Ascending aorta (tissue), 2 donors: Measurements from ENCODE around the gene COQ3. TPM values are rescaled to one million over a fixed set of nuclear protein-coding genes. Genes with fewer than 3 reads are reported as not detected.

Experiments used
- DNase-seq, 2 donors: peaks; one replicate each; pipeline ENCODE4 v3.0.0-alpha.2; 2019; ENCODE audit warnings: low spot score in 2 of 2
- H3K27ac ChIP-seq, 2 donors: fragments of 200-600 bp; sonication (generic); one replicate each; pipeline ENCODE4 v1.5.1; 2016 to 2017; ENCODE audit warnings: mild to moderate bottlenecking in 1 of 2
- H3K27me3 ChIP-seq: fragments of 200-600 bp; sonication (generic); one replicate; pipeline ENCODE4 v1.5.1; 2017
- H3K36me3 ChIP-seq, 2 donors: fragments of 200-600 bp; sonication (generic); one replicate each; pipeline ENCODE4 v1.5.1; 2016
- H3K4me1 ChIP-seq, 2 donors: fragments of 200-600 bp; sonication (generic); one replicate each; pipeline ENCODE4 v1.5.1; 2016 to 2017; ENCODE audit warnings: mild to moderate bottlenecking in 1 of 2
- H3K4me3 ChIP-seq, 2 donors: fragments of 200-600 bp; sonication (generic); one replicate each; pipeline ENCODE4 v1.5.1; 2016 to 2017; ENCODE audit warnings: mild to moderate bottlenecking in 1 of 2
- H3K9me3 ChIP-seq, 2 donors: fragments of 200-600 bp; sonication (generic); one replicate each; pipeline ENCODE4 v1.5.1; 2016
- intact Hi-C: fragments of 100-400 bp; cut with DNase I; formaldehyde crosslinking; loops from one replicate; pipeline ENCODE4 v1.15.1; 2023
- total RNA-seq: library from RNA; depleted of rRNA; stranded (reverse); fragments of >200 nt; gene quantifications from one replicate; pipeline ENCODE4 v1.1.0, GENCODE V29; 2016
- TF ChIP-seq, protein P1 (sequence below), 3 experiments: fragments of 200-600 bp in 2 of 3; fragments of 450-650 bp in 1 of 3; sonication (generic) in 2 of 3; IDR thresholded peaks; one replicate each; pipeline ENCODE4 v1.5.1; 2016 to 2019; ENCODE audit warnings: antibody characterized with exemption in 3 of 3, mild to moderate bottlenecking in 1 of 3, moderate library complexity in 1 of 3

The COQ3 gene
- total RNA-seq, 1 donor from 2014 or later: 1.7 TPM

DNA sequence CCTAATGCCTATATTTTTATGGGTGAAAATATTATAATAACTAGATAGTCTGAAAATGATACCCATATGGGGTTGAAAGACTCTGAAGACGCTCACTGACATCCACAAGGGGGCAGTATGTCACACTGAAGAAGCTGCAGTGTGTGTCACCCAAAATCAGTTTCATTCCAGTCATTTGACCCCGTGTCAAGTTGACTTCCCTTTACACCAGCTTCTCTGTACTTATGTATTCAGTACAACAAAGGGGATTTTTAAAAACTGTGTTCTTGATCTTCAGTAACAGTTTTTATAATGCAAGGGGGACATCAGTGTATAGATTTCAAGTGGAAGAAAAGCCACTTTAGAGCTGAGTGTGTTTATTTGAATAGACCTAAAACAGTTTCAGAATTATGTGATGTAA, 63.8 kb downstream of the COQ3 start:
- no peaks in the 10 kb centered on the region for H3K9me3 ChIP-seq
- no peak overlapping the region for H3K4me3 ChIP-seq
- H3K27me3 ChIP-seq: no peaks in the 10 kb centered on the region
- intact Hi-C loops: loop anchor here (5.0 to 10.0 kb wide), 2 partner anchors 62 to 415 kb away; partner anchors contain the start of gene COQ3
- H3K27ac ChIP-seq: no peak overlapping the region
- no peaks in the 10 kb centered on the region for H3K4me1 ChIP-seq
- no peak for DNase-seq
- H3K36me3 ChIP-seq: no peaks in the 10 kb centered on the region
- TF ChIP-seq, protein P1, sequence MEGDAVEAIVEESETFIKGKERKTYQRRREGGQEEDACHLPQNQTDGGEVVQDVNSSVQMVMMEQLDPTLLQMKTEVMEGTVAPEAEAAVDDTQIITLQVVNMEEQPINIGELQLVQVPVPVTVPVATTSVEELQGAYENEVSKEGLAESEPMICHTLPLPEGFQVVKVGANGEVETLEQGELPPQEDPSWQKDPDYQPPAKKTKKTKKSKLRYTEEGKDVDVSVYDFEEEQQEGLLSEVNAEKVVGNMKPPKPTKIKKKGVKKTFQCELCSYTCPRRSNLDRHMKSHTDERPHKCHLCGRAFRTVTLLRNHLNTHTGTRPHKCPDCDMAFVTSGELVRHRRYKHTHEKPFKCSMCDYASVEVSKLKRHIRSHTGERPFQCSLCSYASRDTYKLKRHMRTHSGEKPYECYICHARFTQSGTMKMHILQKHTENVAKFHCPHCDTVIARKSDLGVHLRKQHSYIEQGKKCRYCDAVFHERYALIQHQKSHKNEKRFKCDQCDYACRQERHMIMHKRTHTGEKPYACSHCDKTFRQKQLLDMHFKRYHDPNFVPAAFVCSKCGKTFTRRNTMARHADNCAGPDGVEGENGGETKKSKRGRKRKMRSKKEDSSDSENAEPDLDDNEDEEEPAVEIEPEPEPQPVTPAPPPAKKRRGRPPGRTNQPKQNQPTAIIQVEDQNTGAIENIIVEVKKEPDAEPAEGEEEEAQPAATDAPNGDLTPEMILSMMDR (IDR thresholded peaks at IDR 0.05): peak; percentile 31 to 59 (median 58)

DNA sequence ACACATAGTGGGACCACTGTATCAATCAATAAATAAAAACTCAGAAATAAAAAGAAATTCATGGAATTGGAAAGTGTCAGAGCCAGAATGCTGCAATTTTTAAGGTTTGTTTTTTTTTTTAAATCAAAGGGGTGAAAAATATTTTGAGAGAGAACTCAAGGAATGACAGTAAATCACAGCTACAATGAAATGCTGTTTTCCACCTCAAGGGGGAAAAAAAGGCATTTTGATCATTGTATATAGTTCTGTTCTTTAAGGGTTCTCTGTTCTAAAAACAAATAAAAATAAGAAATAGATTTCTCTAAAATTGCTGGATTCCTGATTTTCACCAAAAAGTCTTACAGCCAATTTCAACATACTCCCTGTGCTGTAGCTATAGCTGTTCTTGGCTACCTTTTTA, 69.0 kb downstream of the COQ3 start:
- no peaks in the 10 kb centered on the region for H3K4me1 ChIP-seq
- H3K36me3 ChIP-seq: no peaks in the 10 kb centered on the region

More for the DNA sequence above, 69.0 kb downstream of the COQ3 start:
- no peak for DNase-seq
- no peaks in the 10 kb centered on the region for H3K9me3 ChIP-seq
- no peak overlapping the region for H3K27ac ChIP-seq
- intact Hi-C loops: no loop called here
- TF ChIP-seq, protein P1 (IDR thresholded peaks at IDR 0.05): no peak
- H3K27me3 ChIP-seq: no peaks in the 10 kb centered on the region
- no peak overlapping the region for H3K4me3 ChIP-seq

Other genes with a start within 250 kb of the COQ3 start
- not detected for gene FAXC, start 44.5 kb downstream of the COQ3 start, total RNA-seq
- 60.2 TPM for gene PNISR, start 31.1 kb upstream of the COQ3 start, total RNA-seq
- gene USP45, start 121.2 kb upstream of the COQ3 start, total RNA-seq: 6.0 TPM
- gene CCNC, start 174.5 kb upstream of the COQ3 start, total RNA-seq: 29.9 TPM
- not detected for gene PRDM13, start 212.6 kb upstream of the COQ3 start, total RNA-seq